ENCODE measurements around the gene TBC1D22A. TPM values are rescaled to one million over a fixed set of nuclear protein-coding genes. Genes with fewer than 3 reads are reported as not detected.
A peak's percentile ranks its signal among the peaks of the same experiment; 100 is the strongest.

The TBC1D22A gene
- total RNA-seq, 2 donors from 2014 or later: 31.9 to 43.4 TPM

DNA sequence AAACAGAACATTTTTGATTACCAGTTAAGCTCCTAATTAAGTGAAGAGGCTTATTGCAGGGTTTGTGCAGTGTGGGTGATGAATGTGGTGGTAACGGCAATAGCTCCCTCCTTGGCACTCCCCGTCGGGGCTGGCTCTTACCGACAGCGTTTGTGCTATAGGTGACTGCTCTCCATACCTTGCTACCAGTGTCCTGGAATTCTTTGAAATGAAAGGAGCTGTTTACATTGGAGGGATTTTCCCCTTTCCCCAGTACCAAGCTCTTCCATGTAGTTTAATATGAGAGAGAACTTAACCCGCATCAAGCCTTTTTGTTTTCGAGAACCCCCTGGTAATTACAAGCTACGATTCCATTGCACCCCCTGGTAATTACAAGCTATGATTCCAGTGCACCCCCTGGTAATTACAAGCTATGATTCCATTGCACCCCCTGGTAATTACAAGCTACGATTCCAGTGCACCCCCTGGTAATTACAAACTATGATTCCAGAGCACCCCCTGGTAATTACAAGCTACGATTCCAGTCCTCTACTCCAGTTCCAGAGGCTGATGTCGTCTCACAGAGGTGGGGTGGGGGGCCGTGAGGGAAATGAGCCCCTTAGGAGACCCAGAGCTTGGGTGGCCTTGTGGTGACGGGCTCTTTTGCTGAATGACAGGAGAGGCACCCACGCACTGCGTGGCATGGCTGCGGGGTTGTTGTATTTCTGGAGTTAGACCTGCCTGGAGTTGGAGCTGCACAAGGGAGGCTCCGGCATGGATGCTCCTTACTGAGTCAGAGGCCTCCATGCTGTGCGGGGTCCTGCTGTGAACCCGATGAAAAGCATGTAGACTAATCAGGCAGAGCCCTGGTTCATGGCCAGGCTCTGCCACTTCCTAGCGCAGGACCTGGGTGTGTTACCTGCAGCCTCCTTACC is 205.3 kb downstream of the TBC1D22A start:
- Mint-ChIP-seq H3K9me3 (no peaks in the 10 kb centered on the region), H3K27ac (no peak overlapping the region), H3K36me3 (no peaks in the 10 kb centered on the region), H3K27me3 (no peaks in the 10 kb centered on the region), H3K4me1 (ENCODE audit: low read depth in 2 of 2) (peaks cover 24 to 33% of the 10 kb centered on the region in 2 donors), H3K4me3 (no peak overlapping the region)
- DNase-seq (ENCODE audit: low spot score): no peak
- ATAC-seq: no peak

DNA sequence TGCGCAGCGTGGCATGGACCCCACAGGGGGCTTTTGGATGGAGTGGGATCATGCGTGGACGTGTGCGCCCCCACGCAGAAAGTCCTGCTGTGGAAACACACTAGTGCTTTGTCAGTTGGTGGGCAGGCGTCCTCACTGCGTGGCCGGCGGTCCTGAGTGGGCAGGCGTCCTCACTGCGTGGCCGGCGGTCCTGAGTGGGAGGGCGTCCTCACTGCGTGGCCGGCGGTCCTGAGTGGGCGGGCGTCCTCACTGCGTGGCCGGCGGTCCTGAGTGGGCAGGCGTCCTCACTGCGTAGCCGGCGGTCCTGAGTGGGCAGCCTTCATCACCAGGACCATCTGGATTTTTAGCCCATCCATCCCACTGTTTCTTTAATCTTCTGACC is 205.9 kb downstream of the TBC1D22A start:
- H3K9me3 Mint-ChIP-seq: no peaks in the 10 kb centered on the region
- H3K27ac Mint-ChIP-seq: no peak overlapping the region
- H3K4me1 Mint-ChIP-seq (ENCODE audit: low read depth in 2 of 2): peaks cover 24 to 33% of the 10 kb centered on the region in 2 donors
- H3K36me3 Mint-ChIP-seq: no peaks in the 10 kb centered on the region
- ATAC-seq (no peak), DNase-seq (ENCODE audit: low spot score) (no peak)
- no peaks in the 10 kb centered on the region for H3K27me3 Mint-ChIP-seq
- H3K4me3 Mint-ChIP-seq: no peak overlapping the region

DNA sequence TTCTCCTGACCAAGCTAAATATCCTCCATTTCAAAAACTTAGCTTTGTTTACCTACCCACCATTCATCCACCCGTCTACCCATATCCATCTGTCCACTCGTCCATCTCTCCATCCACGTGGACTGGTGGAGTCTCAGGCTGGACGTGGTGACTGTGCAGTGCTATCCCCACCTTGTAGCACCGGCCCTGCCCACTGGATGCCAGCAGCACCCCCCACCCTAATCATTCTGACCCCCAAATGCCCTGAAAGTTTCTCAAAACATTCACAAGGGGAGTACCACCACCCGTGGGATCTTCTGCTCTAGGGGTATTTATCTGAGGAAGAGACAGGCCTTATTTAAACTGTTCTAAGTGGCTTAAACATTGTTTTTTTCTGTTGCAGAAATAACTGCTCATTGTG is 206.4 kb downstream of the TBC1D22A start:
- no peak for ATAC-seq
- Mint-ChIP-seq H3K4me3 (no peak overlapping the region), H3K4me1 (ENCODE audit: low read depth in 2 of 2) (peaks cover 24 to 30% of the 10 kb centered on the region in 2 donors), H3K27ac (no peak overlapping the region), H3K9me3 (no peaks in the 10 kb centered on the region), H3K27me3 (no peaks in the 10 kb centered on the region), H3K36me3 (no peaks in the 10 kb centered on the region)
- no peak for DNase-seq (ENCODE audit: low spot score)

DNA sequence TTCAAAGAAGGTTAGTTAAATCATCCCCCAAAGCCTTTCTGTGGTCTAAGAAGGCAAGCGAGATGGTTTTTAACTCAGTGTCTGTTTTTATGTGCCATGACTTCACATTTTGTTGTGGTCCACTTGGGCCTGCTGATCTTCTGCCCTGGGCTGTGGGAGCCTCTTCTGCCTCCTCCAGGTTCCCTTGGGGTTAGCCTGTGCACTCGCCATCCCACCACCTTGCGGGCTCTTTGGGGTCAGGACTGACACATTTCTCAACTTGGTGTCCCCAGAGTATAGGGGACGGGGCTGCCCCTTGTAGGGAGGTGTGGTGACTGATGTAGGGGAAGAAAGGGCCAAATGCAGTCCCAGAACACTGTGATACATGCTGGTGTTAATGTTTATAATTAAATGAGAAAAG is 207.0 kb downstream of the TBC1D22A start:
- Mint-ChIP-seq H3K4me3 (no peak overlapping the region), H3K4me1 (ENCODE audit: low read depth in 2 of 2) (peaks cover 24 to 29% of the 10 kb centered on the region in 2 donors), H3K27ac (peak overlapping the region in 1 of 2 donors; percentile 63), H3K27me3 (no peaks in the 10 kb centered on the region), H3K36me3 (no peaks in the 10 kb centered on the region), H3K9me3 (no peaks in the 10 kb centered on the region)
- ATAC-seq: peak; percentile 74 to 84
- DNase-seq (ENCODE audit: low spot score): no peak

DNA sequence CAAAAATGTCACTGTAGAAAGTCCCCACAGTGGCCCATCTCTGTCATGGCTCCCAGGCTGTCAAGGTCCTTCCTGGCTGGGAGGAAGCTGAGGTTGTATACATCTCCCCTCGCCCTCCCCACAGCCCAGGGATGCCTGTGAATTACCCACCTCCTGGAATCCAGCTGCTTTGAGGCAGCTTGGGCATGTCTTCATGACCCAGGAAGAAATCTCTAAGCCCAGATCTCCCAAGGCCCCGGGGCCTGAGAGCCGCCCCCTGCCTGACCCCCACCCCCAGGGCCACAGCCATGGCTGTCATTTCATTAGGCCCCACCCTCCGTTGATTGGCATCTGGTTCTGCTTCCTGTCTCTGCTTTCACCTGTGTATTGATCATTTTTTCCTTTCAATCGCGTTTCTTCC is 207.5 kb downstream of the TBC1D22A start:
- no peaks in the 10 kb centered on the region for H3K9me3 Mint-ChIP-seq
- peaks cover 24 to 30% of the 10 kb centered on the region in 2 donors for H3K4me1 Mint-ChIP-seq (ENCODE audit: low read depth in 2 of 2)
- DNase-seq (ENCODE audit: low spot score) (no peak), ATAC-seq (no peak)
- no peaks in the 10 kb centered on the region for H3K36me3 Mint-ChIP-seq
- peak overlapping the region in 1 of 2 donors; percentile 63 for H3K27ac Mint-ChIP-seq
- H3K4me3 Mint-ChIP-seq: no peak overlapping the region
- H3K27me3 Mint-ChIP-seq: no peaks in the 10 kb centered on the region

DNA sequence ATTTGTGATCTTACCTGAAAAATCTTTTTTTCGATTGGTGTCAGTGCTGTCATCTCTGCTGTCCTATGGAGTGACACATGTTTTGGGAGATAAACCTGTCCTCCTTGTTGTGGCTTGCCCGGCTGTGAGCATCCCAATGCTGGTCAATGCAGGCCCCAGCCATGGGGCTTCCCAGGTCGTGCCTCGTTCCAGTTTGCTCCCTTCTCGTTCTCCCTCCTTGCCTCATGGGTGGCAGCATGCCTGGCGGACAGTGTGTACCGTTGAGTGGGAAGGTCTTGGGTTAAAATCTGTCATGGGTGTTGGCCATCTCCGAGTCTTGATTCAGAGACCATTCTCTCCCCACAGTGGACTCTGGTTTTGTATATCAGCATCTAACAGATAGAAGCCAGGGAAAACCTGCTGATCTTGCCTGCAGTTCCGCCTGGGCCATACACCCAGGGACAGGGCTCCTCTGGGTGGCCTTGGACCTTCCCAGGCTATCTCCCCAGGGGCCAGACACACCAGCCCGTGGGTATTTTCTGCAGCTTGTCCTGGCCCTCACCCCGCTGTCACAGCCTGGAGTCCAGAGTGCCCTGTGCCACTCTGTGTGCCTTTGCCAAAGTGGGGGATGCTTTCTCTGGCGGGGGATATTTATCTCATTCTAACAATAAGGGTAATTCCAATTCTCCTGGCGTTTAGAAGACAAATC is 208.1 kb downstream of the TBC1D22A start:
- ATAC-seq (no peak), DNase-seq (ENCODE audit: low spot score) (no peak)
- Mint-ChIP-seq H3K4me1 (ENCODE audit: low read depth in 2 of 2) (peaks cover 24 to 33% of the 10 kb centered on the region in 2 donors), H3K4me3 (no peak overlapping the region), H3K27me3 (no peaks in the 10 kb centered on the region), H3K36me3 (no peaks in the 10 kb centered on the region), H3K27ac (peak overlapping the region in 1 of 2 donors; percentile 63), H3K9me3 (no peaks in the 10 kb centered on the region)

DNA sequence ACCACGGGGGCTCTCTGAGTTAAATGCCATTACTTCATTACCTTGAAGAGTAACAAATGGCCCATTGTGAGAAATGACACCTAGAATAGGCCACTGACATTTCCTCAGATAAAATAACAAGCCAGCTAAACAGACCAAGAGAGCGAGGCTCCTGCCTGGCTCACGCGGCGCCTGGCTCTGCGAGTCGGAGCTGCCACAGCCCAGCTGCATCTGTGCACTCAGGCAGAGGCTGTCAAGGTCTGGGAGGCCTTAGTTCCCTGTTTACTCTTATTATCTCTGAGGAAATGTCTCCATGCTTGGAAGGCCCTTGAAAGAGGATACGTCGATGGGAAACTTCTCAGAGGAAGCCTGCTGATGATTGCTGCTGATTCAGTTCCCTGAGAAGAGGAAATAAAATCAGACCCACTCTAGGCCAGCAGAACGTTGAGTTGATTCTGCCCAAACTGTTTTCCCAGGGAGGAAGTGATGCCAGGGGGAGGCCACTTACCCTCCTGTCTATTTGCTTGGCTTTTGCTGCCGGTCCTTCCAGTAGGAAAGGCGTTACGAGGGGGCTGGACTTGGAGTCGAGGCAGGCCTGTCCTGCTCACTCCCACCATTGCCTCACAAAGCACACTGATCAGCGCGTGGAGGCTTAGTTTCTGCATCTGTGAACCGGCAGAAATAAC is 208.8 kb downstream of the TBC1D22A start:
- DNase-seq (ENCODE audit: low spot score): no peak
- no peak overlapping the region for H3K27ac Mint-ChIP-seq
- H3K9me3 Mint-ChIP-seq: no peaks in the 10 kb centered on the region
- peaks cover 21 to 28% of the 10 kb centered on the region in 2 donors for H3K4me1 Mint-ChIP-seq (ENCODE audit: low read depth in 2 of 2)
- no peaks in the 10 kb centered on the region for H3K36me3 Mint-ChIP-seq
- no peak for ATAC-seq
- H3K4me3 Mint-ChIP-seq: no peak overlapping the region
- H3K27me3 Mint-ChIP-seq: no peaks in the 10 kb centered on the region

GRCh38 chr22:46971764-46972125 is 209.3 kb downstream of the TBC1D22A start:
- DNase-seq (ENCODE audit: low spot score) (no peak), ATAC-seq (no peak)
- no peaks in the 10 kb centered on the region for H3K27me3 Mint-ChIP-seq
- peaks cover 21 to 29% of the 10 kb centered on the region in 2 donors for H3K4me1 Mint-ChIP-seq (ENCODE audit: low read depth in 2 of 2)
- H3K9me3 Mint-ChIP-seq: no peaks in the 10 kb centered on the region
- H3K36me3 Mint-ChIP-seq: no peaks in the 10 kb centered on the region
- no peak overlapping the region for H3K4me3 Mint-ChIP-seq
- H3K27ac Mint-ChIP-seq: no peak overlapping the region

DNA sequence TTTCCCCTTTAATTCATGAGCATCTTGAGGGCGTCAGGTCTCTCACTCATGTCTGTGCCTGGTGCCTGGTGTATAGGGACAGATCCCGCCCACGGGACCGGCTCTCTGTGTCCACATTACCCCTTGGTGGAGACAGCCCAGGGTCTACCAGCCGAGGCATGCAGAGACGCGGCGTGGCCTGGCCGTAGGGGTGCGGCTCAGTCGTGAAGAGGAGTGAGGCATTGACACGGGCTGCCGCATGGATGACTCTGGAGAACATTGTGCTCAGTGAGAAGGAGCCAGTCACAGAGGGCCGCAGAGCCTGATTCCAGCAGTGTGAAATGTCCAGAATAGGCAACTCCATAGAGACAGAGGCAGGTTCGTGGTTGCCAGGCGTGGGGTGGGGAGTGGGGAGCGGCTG is 209.8 kb downstream of the TBC1D22A start:
- no peaks in the 10 kb centered on the region for H3K36me3 Mint-ChIP-seq

GRCh38 chr22:46972901-46973831 is 210.7 kb downstream of the TBC1D22A start:
- no peak for DNase-seq (ENCODE audit: low spot score)
- no peak overlapping the region for H3K27ac Mint-ChIP-seq
- no peaks in the 10 kb centered on the region for H3K27me3 Mint-ChIP-seq
- H3K9me3 Mint-ChIP-seq: no peaks in the 10 kb centered on the region
- ATAC-seq: peak in 1 of 2 donors; percentile 36
- H3K36me3 Mint-ChIP-seq: no peaks in the 10 kb centered on the region
- peaks cover 21 to 26% of the 10 kb centered on the region in 2 donors for H3K4me1 Mint-ChIP-seq (ENCODE audit: low read depth in 2 of 2)
- H3K4me3 Mint-ChIP-seq: no peak overlapping the region

More for the DNA sequence above, 209.8 kb downstream of the TBC1D22A start:
- Mint-ChIP-seq H3K4me1 (ENCODE audit: low read depth in 2 of 2) (peaks cover 21 to 26% of the 10 kb centered on the region in 2 donors), H3K27me3 (no peaks in the 10 kb centered on the region), H3K4me3 (no peak overlapping the region), H3K27ac (no peak overlapping the region), H3K9me3 (no peaks in the 10 kb centered on the region)
- ATAC-seq: no peak
- DNase-seq (ENCODE audit: low spot score): no peak

- Mint-ChIP-seq H3K4me3 (no peak overlapping the region), H3K27ac (no peak overlapping the region), H3K27me3 (no peaks in the 10 kb centered on the region), H3K4me1 (ENCODE audit: low read depth in 2 of 2) (peaks cover 15 to 21% of the 10 kb centered on the region in 2 donors), H3K9me3 (no peaks in the 10 kb centered on the region), H3K36me3 (no peaks in the 10 kb centered on the region)
- DNase-seq (ENCODE audit: low spot score): no peak
- ATAC-seq: no peak
Measured at GRCh38 chr22:46974077-46974476, 211.6 kb downstream of the TBC1D22A start.

DNA sequence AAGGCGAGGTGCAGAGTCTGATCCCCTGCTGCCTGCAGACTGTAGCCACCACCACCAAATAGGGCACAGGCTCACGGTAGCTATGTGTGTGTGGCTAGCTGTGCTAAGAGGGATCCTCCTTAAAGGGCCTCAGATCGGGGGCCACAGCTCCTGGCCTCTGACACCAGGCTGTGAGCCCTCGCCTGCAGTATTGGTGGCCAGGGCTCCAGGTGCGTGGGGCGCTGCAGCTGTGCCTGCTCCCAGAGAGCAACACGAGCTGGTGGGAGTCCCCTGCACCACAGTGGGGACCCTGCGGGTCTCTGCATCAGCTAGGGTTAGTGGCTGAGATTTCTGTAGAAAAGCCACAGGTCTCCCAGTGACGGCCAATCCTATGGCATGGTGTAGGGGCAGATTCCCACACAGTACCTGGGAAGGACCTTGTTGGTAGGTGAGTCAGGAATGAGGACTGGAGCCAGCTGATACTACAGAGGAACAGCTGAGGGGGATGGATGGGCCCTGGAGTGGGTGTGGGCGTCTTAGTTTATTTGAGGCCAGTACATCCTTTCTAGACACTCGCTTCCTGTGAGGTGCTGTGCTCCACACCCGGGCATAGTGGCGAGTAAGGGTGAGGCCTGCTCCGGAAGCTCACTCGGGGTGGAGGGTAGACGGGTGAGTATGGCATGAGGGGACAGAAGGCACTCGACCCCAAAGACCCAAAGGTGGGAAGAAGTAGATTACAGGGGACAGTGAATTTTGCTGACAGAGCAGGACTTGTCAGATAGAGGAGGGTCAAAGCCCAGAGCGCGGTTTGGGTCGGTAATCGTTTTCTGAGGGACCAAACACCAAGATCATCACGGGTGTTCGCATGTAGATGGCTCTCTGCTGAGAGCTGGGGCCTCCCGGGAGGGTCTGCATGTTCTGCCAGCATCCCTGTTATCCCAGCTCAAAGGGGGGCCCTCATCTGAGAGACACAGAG is 212.5 kb downstream of the TBC1D22A start:
- H3K4me3 Mint-ChIP-seq: no peak overlapping the region
- H3K36me3 Mint-ChIP-seq: no peaks in the 10 kb centered on the region
- DNase-seq (ENCODE audit: low spot score) (no peak), ATAC-seq (peak in 1 of 2 donors; percentile 33)
- H3K27me3 Mint-ChIP-seq: no peaks in the 10 kb centered on the region
- peaks cover 6 to 19% of the 10 kb centered on the region in 2 donors for H3K4me1 Mint-ChIP-seq (ENCODE audit: low read depth in 2 of 2)
- no peaks in the 10 kb centered on the region for H3K9me3 Mint-ChIP-seq
- no peak overlapping the region for H3K27ac Mint-ChIP-seq
